HG03108 (cell line): ENCODE results near the gene ZNF37A.
"Not testable (repeated sequence)": the region's sequence is repeated elsewhere in the genome, so short reads cannot be mapped to it uniquely, and the experiment has no call there.

Source experiments
- ATAC-seq: cut with Tn5 transposase; IDR thresholded peaks from one replicate; pipeline ENCODE4 v1.9.1; 2021; ENCODE audit warnings: moderate library complexity; ENCODE audit not compliant: unreplicated experiment

The ZNF37A gene

GRCh38 chr10:38147686-38148085 is 53.5 kb downstream of the ZNF37A start:
- no peak for ATAC-seq

- not testable (repeated sequence) for ATAC-seq
These were observed 56.8 kb downstream of the ZNF37A start for GRCh38 chr10:38150891-38151463.

- no peak for ATAC-seq
These were observed 62.5 kb downstream of the ZNF37A start for GRCh38 chr10:38156416-38157269.

- no peak for ATAC-seq
These were observed 63.1 kb downstream of the ZNF37A start for GRCh38 chr10:38157270-38157685.

GRCh38 chr10:38159004-38159403 is 64.9 kb downstream of the ZNF37A start:
- no peak for ATAC-seq

- ATAC-seq, result no peak
These were observed 69.5 kb downstream of the ZNF37A start for GRCh38 chr10:38163617-38164016.

GRCh38 chr10:38174336-38174735 is 80.2 kb downstream of the ZNF37A start:
- no peak for ATAC-seq

GRCh38 chr10:38184477-38184876 is 90.3 kb downstream of the ZNF37A start:
- no peak for ATAC-seq
